PC-9 (cell line): ENCODE results near the gene SCAPER.

Experiments used
- EZH2 ChIP-seq: fragments of 200-600 bp; sonication (generic); IDR thresholded peaks from 2 replicates; pipeline ENCODE4 v1.8.0; 2017; ENCODE audit warnings: antibody characterized with exemption, low read depth
- TF ChIP-seq, protein P1 (sequence below): fragments of 200-600 bp; sonication (generic); conservative IDR thresholded peaks from 2 replicates; pipeline ENCODE4 v1.6.1; 2017; ENCODE audit warnings: mixed run types, antibody characterized with exemption, mild to moderate bottlenecking, moderate library complexity

DNA sequence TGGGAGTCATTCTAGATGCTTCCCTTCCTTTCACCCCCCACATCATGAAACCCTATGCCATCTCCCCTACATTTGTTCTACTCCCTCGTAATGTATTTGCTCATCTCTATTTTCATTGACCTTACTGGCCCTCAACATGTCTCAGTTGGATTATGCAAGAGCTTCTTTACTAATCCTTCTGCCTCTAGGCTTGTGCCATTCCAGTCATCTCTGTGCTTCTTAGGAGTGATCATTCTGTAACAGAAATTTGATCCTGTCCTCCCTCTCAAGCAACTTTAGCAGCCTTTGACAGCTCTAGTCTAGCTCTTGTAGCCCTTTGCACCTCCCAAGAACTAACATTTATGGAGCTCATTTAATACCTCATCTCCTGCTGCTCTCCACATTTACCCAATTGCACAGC, 503.9 kb downstream of the SCAPER start:
- TF ChIP-seq, protein P1, sequence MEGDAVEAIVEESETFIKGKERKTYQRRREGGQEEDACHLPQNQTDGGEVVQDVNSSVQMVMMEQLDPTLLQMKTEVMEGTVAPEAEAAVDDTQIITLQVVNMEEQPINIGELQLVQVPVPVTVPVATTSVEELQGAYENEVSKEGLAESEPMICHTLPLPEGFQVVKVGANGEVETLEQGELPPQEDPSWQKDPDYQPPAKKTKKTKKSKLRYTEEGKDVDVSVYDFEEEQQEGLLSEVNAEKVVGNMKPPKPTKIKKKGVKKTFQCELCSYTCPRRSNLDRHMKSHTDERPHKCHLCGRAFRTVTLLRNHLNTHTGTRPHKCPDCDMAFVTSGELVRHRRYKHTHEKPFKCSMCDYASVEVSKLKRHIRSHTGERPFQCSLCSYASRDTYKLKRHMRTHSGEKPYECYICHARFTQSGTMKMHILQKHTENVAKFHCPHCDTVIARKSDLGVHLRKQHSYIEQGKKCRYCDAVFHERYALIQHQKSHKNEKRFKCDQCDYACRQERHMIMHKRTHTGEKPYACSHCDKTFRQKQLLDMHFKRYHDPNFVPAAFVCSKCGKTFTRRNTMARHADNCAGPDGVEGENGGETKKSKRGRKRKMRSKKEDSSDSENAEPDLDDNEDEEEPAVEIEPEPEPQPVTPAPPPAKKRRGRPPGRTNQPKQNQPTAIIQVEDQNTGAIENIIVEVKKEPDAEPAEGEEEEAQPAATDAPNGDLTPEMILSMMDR = no peak
- TF ChIP-seq EZH2 = no peak
